Right atrium auricular region (tissue), 2 donors: ENCODE measurements around the gene SNRNP200. TPM values are rescaled to one million over a fixed set of nuclear protein-coding genes. Genes with fewer than 3 reads are reported as not detected.
A peak's percentile ranks its signal among the peaks of the same experiment; 100 is the strongest.
"Not testable (repeated sequence)": the region's sequence is repeated elsewhere in the genome, so short reads cannot be mapped to it uniquely, and the experiment has no call there.

Experiments
- DNase-seq: peaks from one replicate; pipeline ENCODE4 v3.0.0-alpha.2; 2019; ENCODE audit warnings: low spot score
- H3K27ac ChIP-seq, 2 donors: fragments of 200-600 bp; sonication (generic); 1 replicate in 1 of 2; 2 replicates in 1 of 2; pipeline ENCODE4 v1.5.1; 2016 to 2019
- H3K27me3 ChIP-seq, 2 donors: fragments of 200-600 bp; sonication (generic); one replicate each; pipeline versions ENCODE4 v1.5.1 to v1.6.0; 2017 to 2019
- H3K36me3 ChIP-seq: fragments of 200-600 bp; sonication (generic); one replicate; pipeline ENCODE4 v1.5.1; 2016
- H3K4me1 ChIP-seq, 2 donors: fragments of 200-600 bp; sonication (generic); one replicate each; pipeline versions ENCODE4 v1.5.1 to v1.6.0; 2017 to 2019
- H3K4me3 ChIP-seq, 2 donors: fragments of 200-600 bp; sonication (generic); 1 replicate in 1 of 2; 2 replicates in 1 of 2; pipeline ENCODE4 v1.5.1; 2017 to 2019; ENCODE audit warnings: mild to moderate bottlenecking in 1 of 2, moderate library complexity in 1 of 2
- H3K9me3 ChIP-seq, 2 donors: fragments of 200-600 bp; sonication (generic); one replicate each; pipeline ENCODE4 v1.5.1; 2019
- total RNA-seq, 2 donors: library from RNA; depleted of rRNA; stranded (reverse); fragments of >200 nt; gene quantifications; one replicate each; pipeline ENCODE4 v1.1.0, GENCODE V29; 2016
- TF ChIP-seq, protein P1 (sequence below), 2 donors: fragments of 200-600 bp; sonication (generic); IDR thresholded peaks; one replicate each; pipeline ENCODE4 v1.5.1; 2019; ENCODE audit warnings: antibody characterized with exemption in 2 of 2

The SNRNP200 gene
- total RNA-seq, 2 donors from 2014 or later: 42.2 to 68.8 TPM

DNA sequence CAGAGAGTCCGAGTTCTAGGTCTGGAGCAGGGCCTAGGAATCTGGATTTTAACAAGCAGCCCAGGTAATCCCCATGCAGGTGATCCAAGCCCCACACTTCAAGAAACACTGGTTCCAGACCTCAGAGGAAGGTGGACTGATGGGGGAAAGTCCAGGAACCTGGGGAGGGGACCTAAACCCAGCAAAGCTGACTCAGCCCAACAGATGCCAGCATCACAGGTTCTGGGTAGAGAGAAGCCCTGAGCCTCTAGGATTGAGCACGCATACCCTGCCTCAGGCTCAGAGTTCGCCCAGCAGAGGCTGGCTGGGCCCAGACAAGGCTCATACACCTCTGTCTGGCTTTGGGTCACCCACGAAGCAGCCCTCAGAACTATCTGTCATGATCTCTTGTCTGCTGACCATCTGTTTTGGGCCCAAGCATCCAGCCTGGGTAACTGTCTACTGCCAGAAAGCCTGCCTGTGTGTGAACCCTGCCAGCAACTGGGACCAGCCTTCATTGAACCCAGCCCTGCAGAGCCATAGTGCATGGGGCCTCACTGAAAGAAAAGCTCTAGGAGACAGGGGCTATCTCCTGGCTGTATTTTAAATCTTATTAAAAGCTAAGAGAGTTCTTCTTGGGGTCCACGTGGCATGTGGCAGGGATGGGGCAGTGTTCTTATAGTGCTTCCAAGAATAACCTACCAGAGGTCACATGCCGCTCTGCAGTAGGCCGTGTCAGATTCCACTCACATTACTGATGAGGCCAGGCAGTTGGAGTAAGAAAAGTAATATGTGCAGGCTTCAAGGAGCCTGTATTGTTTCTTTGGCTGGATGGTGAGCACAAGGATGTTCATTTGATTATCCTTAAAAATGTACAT lies 47.0 kb downstream of the SNRNP200 start:
- no peak for DNase-seq
- Histone ChIP-seq H3K36me3 (peaks cover 44% of the 10 kb centered on the region), H3K27ac (peak overlapping the region; percentile 96 to 97), H3K27me3 (no peaks in the 10 kb centered on the region), H3K4me1 (peaks cover 5 to 98% of the 10 kb centered on the region in 2 donors), H3K4me3 (no peak overlapping the region), H3K9me3 (no peaks in the 10 kb centered on the region)
- TF ChIP-seq, protein P1, sequence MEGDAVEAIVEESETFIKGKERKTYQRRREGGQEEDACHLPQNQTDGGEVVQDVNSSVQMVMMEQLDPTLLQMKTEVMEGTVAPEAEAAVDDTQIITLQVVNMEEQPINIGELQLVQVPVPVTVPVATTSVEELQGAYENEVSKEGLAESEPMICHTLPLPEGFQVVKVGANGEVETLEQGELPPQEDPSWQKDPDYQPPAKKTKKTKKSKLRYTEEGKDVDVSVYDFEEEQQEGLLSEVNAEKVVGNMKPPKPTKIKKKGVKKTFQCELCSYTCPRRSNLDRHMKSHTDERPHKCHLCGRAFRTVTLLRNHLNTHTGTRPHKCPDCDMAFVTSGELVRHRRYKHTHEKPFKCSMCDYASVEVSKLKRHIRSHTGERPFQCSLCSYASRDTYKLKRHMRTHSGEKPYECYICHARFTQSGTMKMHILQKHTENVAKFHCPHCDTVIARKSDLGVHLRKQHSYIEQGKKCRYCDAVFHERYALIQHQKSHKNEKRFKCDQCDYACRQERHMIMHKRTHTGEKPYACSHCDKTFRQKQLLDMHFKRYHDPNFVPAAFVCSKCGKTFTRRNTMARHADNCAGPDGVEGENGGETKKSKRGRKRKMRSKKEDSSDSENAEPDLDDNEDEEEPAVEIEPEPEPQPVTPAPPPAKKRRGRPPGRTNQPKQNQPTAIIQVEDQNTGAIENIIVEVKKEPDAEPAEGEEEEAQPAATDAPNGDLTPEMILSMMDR (IDR thresholded peaks at IDR 0.05): no peak

DNA sequence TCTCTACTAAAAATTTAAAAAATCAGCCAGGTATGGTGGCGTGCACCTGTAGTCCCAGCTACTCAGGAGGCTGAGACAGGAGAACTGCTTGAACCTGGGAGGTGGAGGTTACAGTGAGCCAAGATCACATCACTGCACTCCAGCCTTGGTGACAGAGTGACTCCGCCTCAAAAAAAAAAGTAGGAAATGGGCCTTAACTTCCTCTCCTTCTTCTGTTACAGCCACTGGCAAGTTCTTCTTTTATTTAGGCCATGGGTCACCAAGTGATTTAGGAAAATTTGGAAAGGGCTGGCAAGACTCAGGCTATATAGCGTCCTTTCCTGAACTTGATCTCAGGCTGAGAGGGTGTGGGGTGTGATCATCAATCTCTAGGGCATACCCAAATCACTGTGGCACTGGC lies 47.6 kb downstream of the SNRNP200 start:
- not testable (repeated sequence) for H3K9me3 ChIP-seq, H3K27me3 ChIP-seq, H3K4me3 ChIP-seq, DNase-seq
- peak overlapping the region; percentile 96 to 97 for H3K27ac ChIP-seq
- H3K36me3 ChIP-seq: peaks cover 50% of the 10 kb centered on the region
- peaks cover 5 to 98% of the 10 kb centered on the region in 2 donors for H3K4me1 ChIP-seq

DNA sequence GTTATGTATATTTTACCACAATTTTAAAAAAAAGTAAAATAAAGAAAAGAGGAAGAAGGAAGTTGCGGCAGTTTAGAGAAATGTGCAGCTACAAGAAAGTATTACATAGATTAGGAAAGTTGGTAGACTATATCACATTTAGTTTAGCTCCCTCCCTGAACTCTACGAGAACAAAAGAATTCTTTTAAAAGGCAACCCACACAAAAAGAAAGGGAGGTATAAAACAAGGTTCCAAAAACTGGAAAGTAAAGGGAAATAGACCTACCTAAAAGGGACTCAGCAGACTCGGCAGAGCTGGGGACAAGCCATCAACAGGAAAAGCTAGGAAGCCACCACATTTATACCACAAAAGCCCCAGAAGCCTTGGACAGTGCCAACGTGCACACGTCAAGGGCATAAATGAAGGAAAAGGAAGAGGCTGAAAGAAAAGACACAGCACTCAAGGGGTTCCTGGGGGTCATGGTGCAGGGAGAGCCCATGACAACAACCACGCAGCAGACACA lies 48.7 kb downstream of the SNRNP200 start:
- DNase-seq: no peak
- H3K4me1 ChIP-seq: peaks cover 5 to 98% of the 10 kb centered on the region in 2 donors
- H3K4me3 ChIP-seq: no peak overlapping the region
- H3K9me3 ChIP-seq: no peaks in the 10 kb centered on the region
- no peaks in the 10 kb centered on the region for H3K27me3 ChIP-seq
- H3K36me3 ChIP-seq: peaks cover 48% of the 10 kb centered on the region
- TF ChIP-seq, protein P1 (IDR thresholded peaks at IDR 0.05): no peak
- H3K27ac ChIP-seq: peak overlapping the region; percentile 96 to 97

DNA sequence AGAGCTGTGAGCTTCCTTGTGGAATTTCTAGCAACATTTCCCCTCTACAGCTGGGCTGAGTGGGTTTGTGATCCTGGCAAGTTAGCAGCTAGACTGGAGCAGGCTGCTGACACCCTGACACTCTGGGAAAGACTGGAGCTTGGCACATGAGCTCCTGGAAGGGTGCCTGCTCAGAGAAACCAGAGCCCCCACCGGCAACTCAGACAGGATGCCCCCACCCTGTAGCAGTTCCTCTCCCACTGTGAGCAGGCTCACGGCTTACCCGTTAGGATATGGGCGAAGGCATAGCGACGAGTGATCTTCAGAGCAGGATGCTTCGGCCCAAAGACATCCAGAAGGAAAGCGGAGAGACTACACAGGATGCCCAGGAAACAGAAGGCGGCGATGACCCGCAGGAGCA lies 50.8 kb downstream of the SNRNP200 start:
- Histone ChIP-seq H3K27me3 (no peaks in the 10 kb centered on the region), H3K27ac (peak overlapping the region; percentile 69 to 75), H3K4me1 (peaks cover 5 to 98% of the 10 kb centered on the region in 2 donors), H3K4me3 (no peak overlapping the region), H3K9me3 (no peaks in the 10 kb centered on the region), H3K36me3 (peaks cover 48% of the 10 kb centered on the region)
- no peak for DNase-seq
- TF ChIP-seq, protein P1 (IDR thresholded peaks at IDR 0.05): no peak

DNA sequence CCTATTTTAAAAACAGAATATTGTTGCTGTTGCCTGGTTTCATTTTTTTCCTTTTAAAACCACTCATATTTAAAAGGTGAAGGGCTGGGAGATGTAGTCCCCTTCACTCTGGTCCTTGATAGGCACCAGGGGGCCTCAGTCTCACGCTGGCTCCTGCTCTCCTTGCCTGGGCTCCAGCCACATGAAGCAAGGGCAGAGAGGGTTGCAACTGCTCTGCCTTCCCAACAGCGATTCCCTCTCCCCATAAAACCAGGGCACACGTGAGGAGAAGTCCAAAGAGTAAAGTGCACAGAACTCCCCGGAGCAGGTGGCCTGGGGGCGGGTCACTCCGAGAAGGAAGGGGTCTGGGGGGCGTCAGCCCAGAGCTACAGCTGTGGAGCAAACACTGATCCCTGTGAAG lies 52.3 kb downstream of the SNRNP200 start:
- peaks cover 0 to 87% of the 10 kb centered on the region in 2 donors for H3K4me1 ChIP-seq
- peak overlapping the region; percentile 69 to 75 for H3K27ac ChIP-seq
- no peaks in the 10 kb centered on the region for H3K9me3 ChIP-seq
- H3K4me3 ChIP-seq: no peak overlapping the region
- TF ChIP-seq, protein P1 (IDR thresholded peaks at IDR 0.05): peak in 1 of 2 donors; percentile 36
- no peak for DNase-seq
- no peaks in the 10 kb centered on the region for H3K27me3 ChIP-seq
- peaks cover 42% of the 10 kb centered on the region for H3K36me3 ChIP-seq

DNA sequence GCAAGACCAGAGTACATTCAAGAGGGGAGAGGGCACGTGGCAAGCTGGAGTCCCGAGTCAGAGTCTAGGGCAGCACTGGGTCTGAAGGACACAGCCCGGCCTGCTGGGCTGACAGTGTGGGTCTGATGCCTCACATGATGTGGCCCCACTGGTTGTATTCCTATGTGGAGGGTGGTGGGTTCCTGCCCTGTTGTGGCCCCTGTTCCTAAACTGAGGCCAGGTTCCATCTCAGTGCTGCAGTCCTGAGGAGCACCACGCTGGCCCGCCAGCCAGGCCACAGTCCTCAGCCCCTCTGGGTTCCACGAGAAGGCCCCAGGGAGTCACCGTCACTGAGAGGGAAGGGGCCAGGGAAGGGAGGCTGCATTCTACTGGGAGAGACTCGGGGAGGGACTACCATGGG lies 52.8 kb downstream of the SNRNP200 start:
- no peak for DNase-seq
- H3K4me3 ChIP-seq: no peak overlapping the region
- H3K27me3 ChIP-seq: no peaks in the 10 kb centered on the region
- no peaks in the 10 kb centered on the region for H3K9me3 ChIP-seq
- TF ChIP-seq, protein P1 (IDR thresholded peaks at IDR 0.05): no peak
- H3K27ac ChIP-seq: peak overlapping the region; percentile 69 to 75
- H3K36me3 ChIP-seq: peaks cover 42% of the 10 kb centered on the region
- H3K4me1 ChIP-seq: peaks cover 0 to 82% of the 10 kb centered on the region in 2 donors
